Measurements from ENCODE around the gene ZNF488.

GRCh38 chr10:47378183-47378510, 5.9 kb downstream of the ZNF488 start:
- TF ChIP-seq EZH2 (IDR thresholded peaks at IDR 0.05; ENCODE audit: low read length, missing control alignments) = no peak
- no peak for TF ChIP-seq CTCF (conservative IDR thresholded peaks at IDR 0.05 in 1 of 2, IDR thresholded peaks at IDR 0.05 in 1 of 2; ENCODE audit: low read depth in 1 of 2, low read length in 2 of 2)
